B cell (primary cell): Measurements from ENCODE around the gene EPB41L1.

Experiments
- EZH2 ChIP-seq: IDR thresholded peaks from 2 replicates; pipeline ENCODE4 v1.6.1; 2012; ENCODE audit warnings: borderline replicate concordance, low read depth, mild to moderate bottlenecking, moderate library complexity, low read length; ENCODE audit not compliant: insufficient read depth, poor library complexity, severe bottlenecking
- TF ChIP-seq, protein P1 (sequence below): fragments of 200-600 bp; IDR thresholded peaks from one replicate; pipeline ENCODE4 v1.8.0; 2022; ENCODE audit warnings: antibody characterized with exemption, mild to moderate bottlenecking

DNA sequence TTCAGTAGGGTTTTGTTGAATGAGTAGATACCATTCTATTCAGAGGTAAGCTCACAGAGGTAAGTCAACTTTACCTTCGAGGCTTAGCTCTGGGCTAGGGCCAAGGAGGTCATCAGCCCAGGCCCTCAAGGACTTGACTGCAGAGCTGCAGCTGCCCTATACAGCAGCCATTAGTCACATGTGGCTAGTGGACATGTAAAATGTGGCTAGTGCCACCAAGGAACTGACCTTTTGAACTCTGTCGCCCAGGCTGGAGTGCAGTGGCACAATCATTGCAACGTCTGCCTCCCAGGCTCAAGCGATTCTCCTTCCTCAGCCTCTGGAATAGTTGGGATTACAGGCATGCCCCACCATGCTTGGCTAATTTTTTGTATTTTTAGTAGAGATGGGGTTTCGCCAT lies 47.9 kb upstream of the EPB41L1 start:
- TF ChIP-seq, protein P1, sequence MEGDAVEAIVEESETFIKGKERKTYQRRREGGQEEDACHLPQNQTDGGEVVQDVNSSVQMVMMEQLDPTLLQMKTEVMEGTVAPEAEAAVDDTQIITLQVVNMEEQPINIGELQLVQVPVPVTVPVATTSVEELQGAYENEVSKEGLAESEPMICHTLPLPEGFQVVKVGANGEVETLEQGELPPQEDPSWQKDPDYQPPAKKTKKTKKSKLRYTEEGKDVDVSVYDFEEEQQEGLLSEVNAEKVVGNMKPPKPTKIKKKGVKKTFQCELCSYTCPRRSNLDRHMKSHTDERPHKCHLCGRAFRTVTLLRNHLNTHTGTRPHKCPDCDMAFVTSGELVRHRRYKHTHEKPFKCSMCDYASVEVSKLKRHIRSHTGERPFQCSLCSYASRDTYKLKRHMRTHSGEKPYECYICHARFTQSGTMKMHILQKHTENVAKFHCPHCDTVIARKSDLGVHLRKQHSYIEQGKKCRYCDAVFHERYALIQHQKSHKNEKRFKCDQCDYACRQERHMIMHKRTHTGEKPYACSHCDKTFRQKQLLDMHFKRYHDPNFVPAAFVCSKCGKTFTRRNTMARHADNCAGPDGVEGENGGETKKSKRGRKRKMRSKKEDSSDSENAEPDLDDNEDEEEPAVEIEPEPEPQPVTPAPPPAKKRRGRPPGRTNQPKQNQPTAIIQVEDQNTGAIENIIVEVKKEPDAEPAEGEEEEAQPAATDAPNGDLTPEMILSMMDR = no peak
- no peak for TF ChIP-seq EZH2
